Measurements from ENCODE around the gene SLC2A13. TPM values are rescaled to one million over a fixed set of nuclear protein-coding genes. Genes with fewer than 3 reads are reported as not detected.

Gene SLC2A13
- 6.9 and 7.1 TPM in 2 replicates for total RNA-seq
- long read RNA-seq, full-length matches to known transcripts, result 1 of 5 reads
- long read RNA-seq, partial matches to known transcripts, result 2 of 5 reads
- long read RNA-seq, other reads (novel, unspliced or antisense), result 2 of 5 reads

DNA sequence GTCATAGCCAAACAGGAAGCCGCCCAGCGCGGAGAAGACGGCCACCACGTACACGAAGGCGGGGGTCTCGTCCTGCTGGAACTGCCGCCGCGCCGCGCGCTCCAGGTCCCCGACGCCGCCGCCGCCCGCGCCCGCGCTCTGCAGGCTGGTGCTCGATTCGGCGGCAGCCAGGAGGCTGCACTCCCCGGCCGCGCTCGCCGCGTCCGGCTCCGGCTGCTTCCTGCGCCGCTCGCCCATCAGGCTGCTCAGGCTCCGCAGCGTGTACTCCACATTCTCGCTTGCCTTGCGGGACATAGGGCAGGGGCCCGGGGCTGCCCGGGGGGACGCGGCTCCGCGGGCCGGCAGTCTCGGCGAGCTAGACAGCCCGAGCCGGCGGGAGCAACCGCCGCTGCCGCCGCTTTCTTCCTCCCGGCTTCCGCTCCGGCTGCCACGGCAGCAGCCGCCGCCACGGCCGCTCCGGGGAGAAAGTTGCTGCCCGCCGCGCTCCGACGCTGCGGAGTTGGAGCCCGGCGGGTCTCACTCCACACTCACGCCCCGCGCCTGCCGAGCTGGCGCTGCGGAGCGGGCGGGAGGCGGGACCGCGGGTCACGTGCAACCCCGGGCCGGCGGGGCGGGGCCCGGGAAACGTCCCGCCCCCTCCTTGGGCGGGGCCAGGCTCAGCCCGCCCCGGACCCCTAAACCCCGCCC is at the start of gene SLC2A13:
TSS of gene SLC2A13 (minus strand) at position 567 of the 687 bp plus-strand sequence. CDS start at position 294, 273 bp downstream.
- TF ChIP-seq, protein P1, sequence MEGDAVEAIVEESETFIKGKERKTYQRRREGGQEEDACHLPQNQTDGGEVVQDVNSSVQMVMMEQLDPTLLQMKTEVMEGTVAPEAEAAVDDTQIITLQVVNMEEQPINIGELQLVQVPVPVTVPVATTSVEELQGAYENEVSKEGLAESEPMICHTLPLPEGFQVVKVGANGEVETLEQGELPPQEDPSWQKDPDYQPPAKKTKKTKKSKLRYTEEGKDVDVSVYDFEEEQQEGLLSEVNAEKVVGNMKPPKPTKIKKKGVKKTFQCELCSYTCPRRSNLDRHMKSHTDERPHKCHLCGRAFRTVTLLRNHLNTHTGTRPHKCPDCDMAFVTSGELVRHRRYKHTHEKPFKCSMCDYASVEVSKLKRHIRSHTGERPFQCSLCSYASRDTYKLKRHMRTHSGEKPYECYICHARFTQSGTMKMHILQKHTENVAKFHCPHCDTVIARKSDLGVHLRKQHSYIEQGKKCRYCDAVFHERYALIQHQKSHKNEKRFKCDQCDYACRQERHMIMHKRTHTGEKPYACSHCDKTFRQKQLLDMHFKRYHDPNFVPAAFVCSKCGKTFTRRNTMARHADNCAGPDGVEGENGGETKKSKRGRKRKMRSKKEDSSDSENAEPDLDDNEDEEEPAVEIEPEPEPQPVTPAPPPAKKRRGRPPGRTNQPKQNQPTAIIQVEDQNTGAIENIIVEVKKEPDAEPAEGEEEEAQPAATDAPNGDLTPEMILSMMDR (IDR thresholded peaks at IDR 0.05), result no peak
- peak within 1 kb of the TSS; percentile 72 for H3K4me3 Mint-ChIP-seq (ENCODE audit: unreplicated experiment)
- peaks cover 24% of the 10 kb centered on the region for H3K4me1 Mint-ChIP-seq (ENCODE audit: unreplicated experiment)
- peaks cover 17% of the 10 kb centered on the region for H3K27me3 Mint-ChIP-seq (ENCODE audit: unreplicated experiment)
- H3K27ac Mint-ChIP-seq (ENCODE audit: unreplicated experiment), result peak within 1 kb of the TSS; percentile 38
- peak; percentile 88 for DNase-seq (ENCODE audit: extremely low spot score, unreplicated experiment)
- no peaks in the 10 kb centered on the region for H3K9me3 Mint-ChIP-seq (ENCODE audit: unreplicated experiment)
- H3K36me3 Mint-ChIP-seq (ENCODE audit: unreplicated experiment), result no peaks in the 10 kb centered on the region

GRCh38 chr12:40154381-40154780 is 48.5 kb upstream of the SLC2A13 start:
- Mint-ChIP-seq H3K9me3 (ENCODE audit: unreplicated experiment) (no peaks in the 10 kb centered on the region), H3K36me3 (ENCODE audit: unreplicated experiment) (no peaks in the 10 kb centered on the region), H3K27ac (ENCODE audit: unreplicated experiment) (no peak overlapping the region), H3K4me3 (ENCODE audit: unreplicated experiment) (no peak overlapping the region), H3K27me3 (ENCODE audit: unreplicated experiment) (peaks cover 15% of the 10 kb centered on the region), H3K4me1 (ENCODE audit: unreplicated experiment) (no peaks in the 10 kb centered on the region)
- TF ChIP-seq, protein P1 (IDR thresholded peaks at IDR 0.05), result no peak
- DNase-seq (ENCODE audit: extremely low spot score, unreplicated experiment), result no peak

DNA sequence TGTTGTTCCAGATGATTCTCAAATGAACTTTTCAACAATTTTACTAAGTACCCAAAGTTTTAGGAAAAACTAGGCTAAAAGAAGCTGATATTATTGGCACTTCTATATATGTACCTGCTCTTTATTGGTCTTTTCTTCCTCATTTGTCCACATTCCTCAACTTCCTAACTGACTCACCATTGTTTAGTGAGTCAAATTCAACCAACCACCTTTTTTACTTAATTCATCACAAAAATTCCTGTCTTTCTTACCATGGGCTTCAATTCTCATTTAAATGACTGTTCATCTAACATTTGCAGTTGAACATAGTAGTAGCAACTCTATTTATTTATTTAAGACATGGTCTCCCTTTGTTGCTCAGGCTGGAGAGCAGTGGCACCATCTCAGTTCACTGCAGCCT is 47.6 kb upstream of the SLC2A13 start:
- H3K27ac Mint-ChIP-seq (ENCODE audit: unreplicated experiment), result no peak overlapping the region
- H3K9me3 Mint-ChIP-seq (ENCODE audit: unreplicated experiment), result no peaks in the 10 kb centered on the region
- peaks cover 13% of the 10 kb centered on the region for H3K27me3 Mint-ChIP-seq (ENCODE audit: unreplicated experiment)
- DNase-seq (ENCODE audit: extremely low spot score, unreplicated experiment), result no peak
- no peak overlapping the region for H3K4me3 Mint-ChIP-seq (ENCODE audit: unreplicated experiment)
- TF ChIP-seq, protein P1 (IDR thresholded peaks at IDR 0.05), result no peak
- H3K4me1 Mint-ChIP-seq (ENCODE audit: unreplicated experiment), result no peaks in the 10 kb centered on the region
- no peaks in the 10 kb centered on the region for H3K36me3 Mint-ChIP-seq (ENCODE audit: unreplicated experiment)

DNA sequence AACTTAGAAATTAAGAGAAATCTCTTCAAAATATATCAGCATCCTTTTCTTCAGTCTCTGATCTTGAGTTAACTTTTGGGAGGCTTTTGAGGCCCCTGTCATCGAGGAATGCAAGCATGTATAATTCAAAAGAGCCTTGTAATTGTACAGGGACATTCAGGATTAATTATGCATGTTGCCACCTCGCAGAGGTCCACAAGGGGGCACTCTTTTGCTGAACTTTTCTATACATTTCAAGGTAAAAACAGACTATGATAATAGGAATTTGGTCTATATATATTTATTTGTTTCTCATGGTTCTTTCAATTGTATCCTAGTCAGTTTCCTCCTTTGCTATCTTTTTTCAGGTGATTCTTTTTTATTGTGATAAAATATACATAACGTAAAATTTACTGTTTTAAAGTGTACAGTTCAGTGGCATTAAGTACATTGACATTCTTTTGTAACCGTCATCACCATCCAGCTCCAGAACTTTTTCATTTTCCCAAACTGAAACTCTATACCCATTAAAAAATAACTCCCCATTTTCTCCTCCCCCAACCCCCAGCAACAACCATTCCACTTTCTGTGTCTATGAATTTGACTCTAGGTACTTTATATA is 47.0 kb upstream of the SLC2A13 start:
- Mint-ChIP-seq H3K27me3 (ENCODE audit: unreplicated experiment) (peaks cover 13% of the 10 kb centered on the region), H3K9me3 (ENCODE audit: unreplicated experiment) (no peaks in the 10 kb centered on the region), H3K27ac (ENCODE audit: unreplicated experiment) (no peak overlapping the region), H3K4me1 (ENCODE audit: unreplicated experiment) (no peaks in the 10 kb centered on the region), H3K36me3 (ENCODE audit: unreplicated experiment) (no peaks in the 10 kb centered on the region), H3K4me3 (ENCODE audit: unreplicated experiment) (no peak overlapping the region)
- TF ChIP-seq, protein P1 (IDR thresholded peaks at IDR 0.05), result peak; percentile 81
- no peak for DNase-seq (ENCODE audit: extremely low spot score, unreplicated experiment)

GRCh38 chr12:40149673-40150260 is 43.9 kb upstream of the SLC2A13 start:
- no peaks in the 10 kb centered on the region for H3K36me3 Mint-ChIP-seq (ENCODE audit: unreplicated experiment)
- H3K27ac Mint-ChIP-seq (ENCODE audit: unreplicated experiment), result no peak overlapping the region
- DNase-seq (ENCODE audit: extremely low spot score, unreplicated experiment), result no peak
- no peak overlapping the region for H3K4me3 Mint-ChIP-seq (ENCODE audit: unreplicated experiment)
- H3K27me3 Mint-ChIP-seq (ENCODE audit: unreplicated experiment), result peaks cover 10% of the 10 kb centered on the region
- TF ChIP-seq, protein P1 (IDR thresholded peaks at IDR 0.05), result no peak
- no peaks in the 10 kb centered on the region for H3K4me1 Mint-ChIP-seq (ENCODE audit: unreplicated experiment)
- H3K9me3 Mint-ChIP-seq (ENCODE audit: unreplicated experiment), result no peaks in the 10 kb centered on the region
